Mammary epithelial cell (primary cell): Measurements from ENCODE around the gene TENM3.

Source experiments
- CTCF ChIP-seq, 2 donors: IDR thresholded peaks in 1 of 2; conservative IDR thresholded peaks in 1 of 2; 2 replicates each; pipeline ENCODE4 v1.5.1; 2011 to 2012; ENCODE audit warnings: inconsistent platforms in 2 of 2, low read length in 2 of 2, mild to moderate bottlenecking in 2 of 2, control low read depth in 1 of 2, low read depth in 1 of 2; ENCODE audit not compliant: insufficient read depth in 1 of 2; ENCODE audit errors: extremely low read depth in 1 of 2
- EZH2 ChIP-seq: IDR thresholded peaks from 2 replicates; pipeline ENCODE4 v1.6.1; 2012; ENCODE audit warnings: low read length, inconsistent platforms, borderline replicate concordance

GRCh38 chr4:182222766-182223165 lies 20.4 kb upstream of the TENM3 start:
- TF ChIP-seq EZH2 (no peak), CTCF (conservative IDR thresholded peaks at IDR 0.05 in 1 of 2, IDR thresholded peaks at IDR 0.05 in 1 of 2; ENCODE audit: extremely low read depth in 1 of 2, insufficient read depth in 1 of 2, low read depth in 1 of 2, low read length in 2 of 2) (no peak)
